ENCODE data around the gene SPEG. TPM values are rescaled to one million over a fixed set of nuclear protein-coding genes. Genes with fewer than 3 reads are reported as not detected.
"Not testable (repeated sequence)": the region's sequence is repeated elsewhere in the genome, so short reads cannot be mapped to it uniquely, and the experiment has no call there.

SPEG gene
- total RNA-seq, 1 experiment from 2014 or later = 2.5 TPM

- no peak for DNase-seq (ENCODE audit: low spot score)
Measured at GRCh38 chr2:219404954-219405353, 29.7 kb upstream of the SPEG start.

GRCh38 chr2:219405451-219405850 is 29.2 kb upstream of the SPEG start:
- DNase-seq (ENCODE audit: low spot score) = no peak

DNA sequence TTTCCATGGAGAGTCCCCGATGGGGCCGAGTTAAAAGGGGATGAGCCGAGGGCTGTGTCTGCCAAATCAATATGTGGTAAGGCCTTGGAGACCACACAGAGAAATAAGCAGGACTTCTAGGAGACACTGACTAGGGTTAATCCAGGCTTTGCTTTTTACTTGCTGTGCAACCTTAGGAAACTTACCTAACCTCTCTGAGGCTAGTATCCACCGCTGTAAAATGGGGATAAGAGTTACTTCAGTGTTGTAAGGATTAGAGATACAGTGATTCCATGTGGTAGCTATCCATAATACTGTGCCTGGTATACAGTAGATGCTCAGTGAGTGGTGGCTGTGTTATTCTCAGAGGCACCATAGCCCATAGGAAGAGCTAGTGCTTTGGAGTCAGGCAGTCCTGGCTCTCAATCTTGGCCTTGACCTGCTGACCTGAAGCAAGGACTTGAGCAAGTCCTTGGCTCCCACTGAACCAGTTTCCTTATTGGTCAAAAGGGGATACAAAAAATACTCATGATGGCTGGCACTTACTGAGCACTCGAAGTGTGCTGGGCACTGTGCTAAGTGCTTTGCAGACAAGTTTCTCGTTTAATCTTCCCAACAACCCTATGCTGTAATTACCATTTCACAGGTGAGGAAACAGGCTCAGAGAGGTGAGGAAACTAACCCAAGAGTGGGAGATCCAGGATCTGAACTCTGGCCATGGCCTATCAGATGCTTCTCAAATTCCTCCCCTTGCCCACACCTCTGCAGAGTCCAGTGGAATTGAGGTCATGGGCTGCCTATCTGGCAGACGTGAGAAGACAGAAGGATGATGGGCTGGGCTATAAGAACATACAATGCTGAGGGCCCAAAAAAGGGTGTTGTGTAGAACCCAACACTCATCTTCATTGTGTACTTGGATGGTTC is 28.4 kb upstream of the SPEG start:
- no peak for DNase-seq (ENCODE audit: low spot score)

DNA sequence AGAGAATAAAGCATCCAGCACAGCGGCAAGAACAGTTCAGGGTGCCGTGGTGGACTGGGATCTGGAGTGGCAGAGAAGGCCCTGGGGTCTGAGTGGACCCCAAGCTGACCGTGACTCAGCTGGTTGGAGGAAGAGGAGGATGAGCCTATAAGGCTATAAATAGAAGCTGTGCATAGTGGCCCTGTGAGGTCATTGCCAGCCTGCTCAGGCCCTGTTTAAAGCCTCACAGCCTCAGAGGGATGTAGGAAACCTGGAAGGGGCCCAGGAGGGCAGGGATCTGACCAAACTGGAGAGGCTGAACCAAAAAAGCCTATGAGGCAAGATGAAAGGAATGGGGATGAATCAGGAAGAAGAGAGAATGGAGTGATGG is 27.8 kb upstream of the SPEG start:
- peak; percentile 59 for DNase-seq (ENCODE audit: low spot score)

- not testable (repeated sequence) for DNase-seq (ENCODE audit: low spot score)
Measured at GRCh38 chr2:219407343-219407742, 27.3 kb upstream of the SPEG start.

DNA sequence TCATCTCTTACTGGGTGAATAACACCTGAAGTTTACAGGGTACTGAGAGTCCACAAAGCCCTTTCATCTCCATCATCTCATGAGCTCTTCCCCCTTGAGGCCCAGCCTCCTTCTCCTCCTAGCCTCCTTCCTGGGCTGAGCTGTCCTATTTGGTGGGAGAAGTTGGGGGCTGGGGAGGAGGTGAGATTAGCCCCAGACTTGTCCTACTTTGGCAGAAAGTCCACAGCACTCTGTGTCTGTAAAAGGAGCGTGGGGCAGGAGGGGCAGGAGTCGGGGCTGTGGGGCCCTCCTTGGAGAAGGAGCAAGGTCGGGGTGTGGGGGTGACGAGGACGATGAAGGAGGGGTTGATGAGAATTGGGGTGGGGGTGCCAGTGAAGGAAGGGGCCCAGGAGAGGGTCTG is 26.4 kb upstream of the SPEG start:
- no peak for DNase-seq (ENCODE audit: low spot score)

- no peak for DNase-seq (ENCODE audit: low spot score)
Measured at GRCh38 chr2:219408631-219409030, 26.0 kb upstream of the SPEG start.

- DNase-seq (ENCODE audit: low spot score) = no peak
Measured at GRCh38 chr2:219409619-219410018, 25.0 kb upstream of the SPEG start.

DNA sequence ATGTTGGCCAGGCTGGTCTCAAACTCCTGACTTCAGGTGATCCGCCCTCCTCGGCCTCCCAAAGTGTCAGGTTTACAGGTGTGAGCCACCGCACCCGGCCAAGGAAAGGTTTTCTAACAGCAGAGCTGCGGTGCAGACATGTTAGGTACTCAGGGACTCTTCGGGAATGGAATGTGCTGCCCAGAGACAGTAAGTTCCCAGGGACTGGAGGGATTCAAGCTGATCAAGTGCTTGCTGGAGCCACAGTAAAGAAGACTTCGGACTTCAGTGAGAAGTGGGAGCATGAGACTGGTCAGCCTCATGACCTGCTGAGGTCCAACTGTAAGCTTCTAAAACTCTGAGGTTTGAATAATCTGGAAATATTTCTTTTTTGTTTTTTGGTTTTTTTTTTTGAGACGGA is 24.3 kb upstream of the SPEG start:
- no peak for DNase-seq (ENCODE audit: low spot score)

DNA sequence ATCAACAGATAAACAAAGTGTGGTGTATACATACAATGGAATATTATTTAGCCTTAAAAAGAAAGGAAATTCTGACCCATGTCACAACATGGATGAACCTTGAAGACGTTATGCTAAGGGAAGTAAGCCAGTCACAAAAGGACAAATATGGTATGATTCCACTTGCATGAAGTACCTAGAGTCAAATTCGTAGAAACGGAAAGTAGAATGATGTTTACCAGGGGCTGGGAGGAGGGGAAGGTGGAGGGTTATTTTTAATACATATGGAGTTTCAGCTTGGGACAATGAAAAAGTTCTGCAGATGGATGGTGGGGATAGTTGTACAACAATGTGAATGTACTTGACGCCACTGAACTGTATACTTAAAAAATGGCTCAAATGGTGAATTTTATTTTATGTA is 19.8 kb upstream of the SPEG start:
- no peak for DNase-seq (ENCODE audit: low spot score)

DNA sequence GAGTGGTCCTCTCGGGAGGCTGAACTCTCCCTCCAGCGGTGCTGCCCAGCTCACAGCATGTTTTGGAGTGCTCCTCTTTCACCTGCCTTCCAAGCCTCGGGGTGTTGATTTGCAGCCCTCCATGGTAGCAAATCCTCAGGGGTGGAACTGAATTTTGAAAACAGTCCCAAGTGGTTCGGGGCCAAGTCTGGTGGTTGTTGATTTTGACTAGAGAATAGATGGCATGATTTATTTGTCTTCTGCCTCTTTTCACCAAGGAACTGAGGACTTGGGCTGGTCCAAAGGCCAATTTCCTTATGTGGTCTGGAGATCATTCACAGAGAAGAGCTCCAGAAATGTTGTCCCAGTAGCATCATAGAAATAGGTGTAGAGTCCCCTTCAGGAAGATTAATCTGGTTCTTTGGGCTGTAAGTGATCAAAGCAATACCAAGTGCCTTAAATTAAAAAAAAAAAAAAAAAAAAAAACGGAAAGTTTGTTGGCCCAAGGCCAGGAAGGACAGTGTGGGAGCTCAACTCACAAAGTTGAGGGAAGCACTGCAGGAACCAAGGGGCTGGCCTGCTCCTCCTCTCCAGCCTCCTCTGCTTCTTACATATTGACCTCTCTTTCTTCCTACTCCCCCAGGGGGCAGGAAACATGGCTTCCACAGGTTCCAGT is 18.9 kb upstream of the SPEG start:
- no peak for DNase-seq (ENCODE audit: low spot score)

DNA sequence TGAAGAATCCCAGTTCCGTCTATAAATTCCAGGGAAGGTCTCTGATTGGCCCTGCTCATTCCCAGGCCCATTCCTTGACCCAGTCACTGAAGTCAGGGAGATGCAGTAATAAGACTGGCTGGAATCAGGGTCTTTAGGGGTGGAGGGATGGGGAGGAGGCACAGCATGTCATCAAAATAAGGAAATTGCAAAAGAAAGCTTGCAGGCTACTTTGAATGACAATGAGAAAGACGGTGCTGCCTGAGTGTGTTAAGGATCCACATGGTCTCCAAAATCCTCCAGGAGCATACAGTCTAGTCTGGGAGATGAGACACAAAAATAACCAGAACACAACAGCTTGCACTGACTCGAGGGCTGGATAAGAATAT is 18.4 kb upstream of the SPEG start:
- DNase-seq (ENCODE audit: low spot score) = no peak

- no peak for DNase-seq (ENCODE audit: low spot score)
Measured at GRCh38 chr2:219416938-219417337, 17.7 kb upstream of the SPEG start.

DNA sequence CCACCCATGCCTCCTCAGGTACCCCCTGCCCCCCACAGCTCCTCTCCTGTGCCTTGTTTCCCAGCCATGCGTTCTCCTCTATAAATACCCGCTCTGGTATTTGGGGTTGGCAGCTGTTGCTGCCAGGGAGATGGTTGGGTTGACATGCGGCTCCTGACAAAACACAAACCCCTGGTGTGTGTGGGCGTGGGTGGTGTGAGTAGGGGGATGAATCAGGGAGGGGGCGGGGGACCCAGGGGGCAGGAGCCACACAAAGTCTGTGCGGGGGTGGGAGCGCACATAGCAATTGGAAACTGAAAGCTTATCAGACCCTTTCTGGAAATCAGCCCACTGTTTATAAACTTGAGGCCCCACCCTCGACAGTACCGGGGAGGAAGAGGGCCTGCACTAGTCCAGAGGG is 17.3 kb upstream of the SPEG start:
- no peak for DNase-seq (ENCODE audit: low spot score)

DNA sequence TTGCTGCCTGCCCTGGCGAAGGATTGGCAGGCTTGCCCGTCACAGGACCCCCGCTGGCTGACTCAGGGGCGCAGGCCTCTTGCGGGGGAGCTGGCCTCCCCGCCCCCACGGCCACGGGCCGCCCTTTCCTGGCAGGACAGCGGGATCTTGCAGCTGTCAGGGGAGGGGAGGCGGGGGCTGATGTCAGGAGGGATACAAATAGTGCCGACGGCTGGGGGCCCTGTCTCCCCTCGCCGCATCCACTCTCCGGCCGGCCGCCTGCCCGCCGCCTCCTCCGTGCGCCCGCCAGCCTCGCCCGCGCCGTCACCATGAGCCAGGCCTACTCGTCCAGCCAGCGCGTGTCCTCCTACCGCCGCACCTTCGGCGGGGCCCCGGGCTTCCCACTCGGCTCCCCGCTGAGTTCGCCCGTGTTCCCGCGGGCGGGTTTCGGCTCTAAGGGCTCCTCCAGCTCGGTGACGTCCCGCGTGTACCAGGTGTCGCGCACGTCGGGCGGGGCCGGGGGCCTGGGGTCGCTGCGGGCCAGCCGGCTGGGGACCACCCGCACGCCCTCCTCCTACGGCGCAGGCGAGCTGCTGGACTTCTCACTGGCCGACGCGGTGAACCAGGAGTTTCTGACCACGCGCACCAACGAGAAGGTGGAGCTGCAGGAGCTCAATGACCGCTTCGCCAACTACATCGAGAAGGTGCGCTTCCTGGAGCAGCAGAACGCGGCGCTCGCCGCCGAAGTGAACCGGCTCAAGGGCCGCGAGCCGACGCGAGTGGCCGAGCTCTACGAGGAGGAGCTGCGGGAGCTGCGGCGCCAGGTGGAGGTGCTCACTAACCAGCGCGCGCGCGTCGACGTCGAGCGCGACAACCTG is 16.3 kb upstream of the SPEG start, which contains the start of gene DES:
Gene DES (plus strand): TSS at position 223 of the 857 bp plus-strand sequence. CDS start 86 bp downstream, at position 309.
- no peak for DNase-seq (ENCODE audit: low spot score)

DNA sequence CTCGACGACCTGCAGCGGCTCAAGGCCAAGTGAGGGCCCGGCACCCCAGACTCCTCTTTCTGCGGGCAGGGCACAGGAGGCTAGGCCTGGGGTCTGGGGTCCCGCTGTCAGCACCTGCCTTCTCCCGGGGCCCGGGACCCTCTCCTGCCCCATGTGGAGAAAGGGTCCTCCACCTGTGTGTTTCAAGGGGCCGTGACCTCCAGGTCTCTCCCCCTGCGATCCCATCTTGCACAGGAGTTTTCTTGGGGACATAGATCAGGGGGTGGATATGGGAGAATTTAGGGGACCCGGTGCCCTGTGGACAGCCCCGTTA is 15.7 kb upstream of the SPEG start:
- no peak for DNase-seq (ENCODE audit: low spot score)

GRCh38 chr2:219419331-219420197 is 15.1 kb upstream of the SPEG start:
- DNase-seq (ENCODE audit: low spot score) = no peak

- no peak for DNase-seq (ENCODE audit: low spot score)
Measured at GRCh38 chr2:219420687-219421086, 14.0 kb upstream of the SPEG start.

- DNase-seq (ENCODE audit: low spot score) = no peak
Measured at GRCh38 chr2:219421323-219421722, 13.3 kb upstream of the SPEG start.

DNA sequence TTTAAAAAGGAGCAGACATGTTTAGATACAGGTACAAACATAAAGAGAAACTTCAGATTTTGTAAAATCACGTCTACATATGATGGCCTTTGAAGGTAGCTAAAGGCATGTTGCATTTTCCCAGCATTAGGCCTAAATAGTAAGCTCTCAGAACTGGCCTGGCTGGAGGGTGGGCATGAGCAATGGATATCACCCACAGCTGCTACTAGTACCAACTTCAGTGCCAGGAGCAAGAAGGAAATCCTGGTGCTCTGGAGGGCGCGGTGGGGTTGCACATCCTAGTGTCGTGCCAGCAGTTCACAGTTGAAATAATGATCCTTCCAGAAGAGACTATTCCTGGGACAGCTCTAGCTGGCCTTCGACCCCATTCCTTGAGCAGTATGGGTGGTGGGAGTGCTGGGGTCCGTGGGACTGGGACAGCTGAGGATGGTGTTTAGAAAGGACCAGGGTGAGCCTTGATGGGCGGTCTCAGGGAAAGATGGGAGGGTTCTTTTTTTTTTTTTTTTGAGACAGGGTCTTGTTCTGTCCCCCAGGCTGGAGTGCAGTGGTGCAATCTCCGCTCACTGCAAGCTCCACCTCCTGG is 11.6 kb upstream of the SPEG start:
- no peak for DNase-seq (ENCODE audit: low spot score)

Measured in H4 (cell line).